ENCODE data around the gene PCNX4.

DNA sequence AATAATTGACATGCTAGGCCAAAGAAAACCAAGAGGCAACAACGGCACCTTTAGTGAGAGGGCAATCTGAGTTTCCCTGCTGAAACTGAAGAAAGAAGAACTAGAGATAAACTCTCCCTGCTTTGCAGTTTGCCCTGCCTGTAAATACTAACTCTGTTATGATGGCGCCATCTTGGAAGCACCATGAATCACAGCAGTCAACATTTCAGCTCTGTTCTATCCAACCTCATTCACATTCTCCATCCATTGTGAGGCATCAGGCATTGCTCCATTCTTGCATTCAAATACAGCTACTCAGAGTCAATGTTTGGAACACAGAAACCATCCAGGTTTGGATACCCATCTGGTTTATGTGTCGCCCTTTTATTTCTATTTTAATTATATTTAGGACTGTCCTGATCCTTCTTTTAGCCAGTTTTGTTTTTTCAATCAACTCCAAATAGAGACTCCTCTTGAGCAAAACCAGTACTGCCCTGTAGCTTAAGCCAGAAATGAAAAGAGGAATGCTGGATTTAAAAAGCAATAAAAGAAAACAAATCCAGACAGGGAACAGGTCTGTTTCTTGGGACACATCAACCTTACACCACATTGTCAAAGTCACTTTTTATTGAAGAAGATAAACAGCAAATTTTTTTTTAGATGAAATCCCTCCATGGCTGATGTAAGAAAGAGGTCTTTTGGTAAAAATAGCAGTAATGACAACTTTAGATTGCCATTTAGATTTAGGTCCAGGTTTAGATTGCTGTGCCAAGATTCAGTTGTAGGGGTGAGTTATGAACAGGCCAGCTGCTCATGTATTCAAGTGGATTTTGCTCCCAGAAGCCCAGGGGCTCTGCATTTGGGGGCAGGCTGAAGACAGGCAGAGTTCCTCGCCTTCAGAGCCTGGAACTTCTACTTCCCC is 124.0 kb downstream of the PCNX4 start:
- TF ChIP-seq, protein P1, sequence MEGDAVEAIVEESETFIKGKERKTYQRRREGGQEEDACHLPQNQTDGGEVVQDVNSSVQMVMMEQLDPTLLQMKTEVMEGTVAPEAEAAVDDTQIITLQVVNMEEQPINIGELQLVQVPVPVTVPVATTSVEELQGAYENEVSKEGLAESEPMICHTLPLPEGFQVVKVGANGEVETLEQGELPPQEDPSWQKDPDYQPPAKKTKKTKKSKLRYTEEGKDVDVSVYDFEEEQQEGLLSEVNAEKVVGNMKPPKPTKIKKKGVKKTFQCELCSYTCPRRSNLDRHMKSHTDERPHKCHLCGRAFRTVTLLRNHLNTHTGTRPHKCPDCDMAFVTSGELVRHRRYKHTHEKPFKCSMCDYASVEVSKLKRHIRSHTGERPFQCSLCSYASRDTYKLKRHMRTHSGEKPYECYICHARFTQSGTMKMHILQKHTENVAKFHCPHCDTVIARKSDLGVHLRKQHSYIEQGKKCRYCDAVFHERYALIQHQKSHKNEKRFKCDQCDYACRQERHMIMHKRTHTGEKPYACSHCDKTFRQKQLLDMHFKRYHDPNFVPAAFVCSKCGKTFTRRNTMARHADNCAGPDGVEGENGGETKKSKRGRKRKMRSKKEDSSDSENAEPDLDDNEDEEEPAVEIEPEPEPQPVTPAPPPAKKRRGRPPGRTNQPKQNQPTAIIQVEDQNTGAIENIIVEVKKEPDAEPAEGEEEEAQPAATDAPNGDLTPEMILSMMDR (conservative IDR thresholded peaks at IDR 0.05; ENCODE audit: low read depth in 2 of 2) = no peak
- TF ChIP-seq EZH2phosphoT487 (IDR thresholded peaks at IDR 0.05; ENCODE audit: unreplicated experiment) = no peak
